Activated CD4-positive, alpha-beta T cell treated with anti-CD3 and anti-CD28 coated beads for 36 hours (primary cell): ENCODE results near the gene PNMA6E. TPM values are rescaled to one million over a fixed set of nuclear protein-coding genes. Genes with fewer than 3 reads are reported as not detected.
"Not testable (repeated sequence)": the region's sequence is repeated elsewhere in the genome, so short reads cannot be mapped to it uniquely, and the experiment has no call there.

Experiments
- ATAC-seq: fragments of 200-7000 bp; cut with Tn5 transposase; one replicate; pipeline ENCODE4 v1.10.0; 2021; ENCODE audit warnings: mild to moderate bottlenecking, moderate library complexity
- CTCF ChIA-PET: fragments of 350-600 bp; sonication (Branson Sonifier 250); formaldehyde crosslinking; loops from one replicate; lab custom pipeline; 2021; ENCODE audit warnings: antibody characterized with exemption; lab: Charles Lee
- POLR2A ChIA-PET: fragments of 350-600 bp; sonication (Branson Sonifier 250); formaldehyde crosslinking; loops from one replicate; lab custom pipeline; 2021; ENCODE audit warnings: antibody characterized with exemption, inconsistent platforms; lab: Charles Lee
- DNase-seq: peaks from one replicate; pipeline ENCODE4 v3.0.0-alpha.2; 2020
- H3K27ac Mint-ChIP-seq: one replicate; pipeline ENCODE4 v1.8.0; 2021; ENCODE audit warnings: mixed read lengths
- H3K27me3 Mint-ChIP-seq: one replicate; pipeline ENCODE4 v1.8.0; 2021; ENCODE audit warnings: mixed read lengths
- H3K36me3 Mint-ChIP-seq: one replicate; pipeline ENCODE4 v1.8.0; 2021; ENCODE audit warnings: low read depth, mixed read lengths
- H3K4me1 Mint-ChIP-seq: one replicate; pipeline ENCODE4 v1.8.0; 2021; ENCODE audit warnings: mixed read lengths
- H3K4me3 Mint-ChIP-seq: one replicate; pipeline ENCODE4 v1.8.0; 2021; ENCODE audit warnings: mild to moderate bottlenecking, moderate library complexity, mixed read lengths
- H3K9me3 Mint-ChIP-seq: one replicate; pipeline ENCODE4 v1.8.0; 2021; ENCODE audit warnings: low read depth, mixed read lengths
- intact Hi-C, 2 experiments: fragments of 100-400 bp; cut with DNase I in 1 of 2; cut with micrococcal nuclease in 1 of 2; formaldehyde crosslinking; loops; one replicate each; pipeline versions ENCODE4 v1.14.2 to v1.15.1; 2022 to 2024; cut with DNase I, micrococcal nuclease
- total RNA-seq, 2 experiments: library from RNA; stranded (reverse); gene quantifications; one replicate each; pipeline ENCODE4 v1.2.3, GENCODE V29; 2021

PNMA6E gene
- total RNA-seq, 2 experiments from 2014 or later, result not detected

DNA sequence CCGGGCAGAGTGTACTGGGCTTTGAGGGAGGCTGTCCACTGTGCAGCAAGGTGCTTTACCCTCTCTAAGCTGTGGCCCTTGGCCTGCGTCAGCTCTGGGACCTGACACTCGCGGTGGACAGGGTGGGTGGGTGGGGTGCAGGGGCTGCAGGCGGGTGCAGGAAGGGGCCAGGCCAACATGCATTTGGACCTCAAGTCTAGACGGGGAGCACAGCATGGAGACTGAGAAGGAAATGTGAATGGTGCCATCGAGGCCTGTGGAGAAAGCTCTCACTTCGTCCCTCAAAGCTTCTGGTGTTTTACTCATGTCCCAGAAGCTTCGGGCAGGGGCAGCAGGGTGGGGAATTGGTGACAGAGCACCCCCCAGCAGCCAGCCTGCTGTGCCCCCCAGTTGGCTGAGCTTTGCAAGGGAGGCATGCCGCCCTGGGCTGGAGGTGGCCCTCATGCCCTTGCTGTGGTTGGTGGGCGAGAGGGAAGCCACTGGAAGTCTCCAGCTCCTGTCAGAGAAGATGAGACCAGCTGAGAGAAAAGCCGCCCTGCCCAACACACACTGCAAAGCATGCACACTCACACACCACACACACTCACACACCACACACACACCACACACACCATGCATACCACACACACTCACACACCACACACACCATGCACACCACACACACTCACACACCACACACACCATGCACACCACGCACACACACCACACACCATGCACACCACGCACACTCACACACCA, 12.3 kb downstream of the PNMA6E start:
- Mint-ChIP-seq H3K4me3 (no peak overlapping the region), H3K4me1 (no peaks in the 10 kb centered on the region), H3K27ac (no peak overlapping the region), H3K27me3 (no peaks in the 10 kb centered on the region), H3K9me3 (no peaks in the 10 kb centered on the region), H3K36me3 (no peaks in the 10 kb centered on the region)
- CTCF ChIA-PET, result no interaction called here
- DNase-seq (no peak), ATAC-seq (no peak)
- POLR2A ChIA-PET, result no interaction called here
- intact Hi-C loops, result no loop called here

GRCh38 chrX:153387987-153388721, 13.0 kb downstream of the PNMA6E start:
- DNase-seq (no peak), ATAC-seq (no peak)
- no peak overlapping the region for H3K27ac Mint-ChIP-seq
- ChIA-PET POLR2A (no interaction called here), CTCF (no interaction called here)
- H3K27me3 Mint-ChIP-seq, result no peaks in the 10 kb centered on the region
- no peaks in the 10 kb centered on the region for H3K36me3 Mint-ChIP-seq
- intact Hi-C loops, result no loop called here
- no peaks in the 10 kb centered on the region for H3K4me1 Mint-ChIP-seq
- no peaks in the 10 kb centered on the region for H3K9me3 Mint-ChIP-seq
- no peak overlapping the region for H3K4me3 Mint-ChIP-seq

DNA sequence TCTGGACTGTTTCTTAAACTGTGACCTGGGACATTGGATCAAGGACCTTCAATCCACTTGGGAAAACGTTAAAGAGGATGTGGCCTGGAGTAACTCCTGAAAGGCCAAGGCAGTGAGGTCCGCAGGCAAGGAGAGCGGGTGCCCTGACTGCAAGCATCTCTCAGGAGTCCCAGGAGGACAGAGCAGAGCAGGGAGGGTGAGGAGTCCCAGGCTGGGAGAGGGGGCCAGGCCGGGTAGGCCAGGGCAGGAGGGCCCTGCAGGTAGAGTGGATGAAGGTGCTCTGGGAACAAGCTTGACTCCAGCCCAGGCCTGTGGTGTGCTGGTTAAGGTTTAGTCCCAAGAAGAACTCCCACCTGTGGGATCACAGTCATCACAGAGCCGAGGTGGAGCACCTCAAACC, 13.8 kb downstream of the PNMA6E start:
- Mint-ChIP-seq H3K27ac (no peak overlapping the region), H3K27me3 (no peaks in the 10 kb centered on the region), H3K4me1 (no peaks in the 10 kb centered on the region), H3K4me3 (no peak overlapping the region), H3K36me3 (no peaks in the 10 kb centered on the region), H3K9me3 (no peaks in the 10 kb centered on the region)
- ChIA-PET POLR2A (no interaction called here), CTCF (no interaction called here)
- ATAC-seq, result no peak
- intact Hi-C loops, result no loop called here
- DNase-seq, result no peak

GRCh38 chrX:153386097-153386496, 15.1 kb downstream of the PNMA6E start:
- Mint-ChIP-seq H3K9me3 (no peaks in the 10 kb centered on the region), H3K4me1 (no peaks in the 10 kb centered on the region), H3K27me3 (no peaks in the 10 kb centered on the region), H3K4me3 (no peak overlapping the region), H3K27ac (no peak overlapping the region), H3K36me3 (no peaks in the 10 kb centered on the region)
- DNase-seq (no peak), ATAC-seq (no peak)
- POLR2A ChIA-PET, result no interaction called here
- CTCF ChIA-PET, result no interaction called here
- intact Hi-C loops, result no loop called here

DNA sequence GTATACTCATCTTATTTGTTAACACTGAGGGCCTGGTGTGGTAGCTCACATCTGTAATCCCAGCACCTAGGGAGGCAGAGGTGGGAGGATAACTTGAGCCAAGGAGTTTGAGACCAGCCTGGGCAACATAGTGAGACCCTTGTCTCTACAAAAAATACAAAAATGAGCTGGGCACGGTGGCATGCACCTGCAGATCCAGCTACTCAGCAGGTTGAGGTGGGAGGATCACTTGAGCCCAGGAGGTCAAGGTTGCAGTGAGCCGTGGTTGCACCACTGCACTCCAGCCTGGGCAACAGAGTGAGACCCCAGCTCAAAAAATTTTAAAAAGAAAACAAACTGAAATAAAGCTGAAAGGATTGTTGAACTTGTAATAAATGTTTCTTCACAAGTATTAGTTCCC, 16.2 kb downstream of the PNMA6E start:
- POLR2A ChIA-PET, H3K9me3 Mint-ChIP-seq, H3K27me3 Mint-ChIP-seq, DNase-seq, H3K4me3 Mint-ChIP-seq, ATAC-seq, intact Hi-C loops, H3K4me1 Mint-ChIP-seq, H3K36me3 Mint-ChIP-seq, H3K27ac Mint-ChIP-seq, CTCF ChIA-PET: not testable (repeated sequence)

GRCh38 chrX:153384390-153384789, 16.8 kb downstream of the PNMA6E start:
- CTCF ChIA-PET, result no interaction called here
- H3K9me3 Mint-ChIP-seq, result no peaks in the 10 kb centered on the region

DNA sequence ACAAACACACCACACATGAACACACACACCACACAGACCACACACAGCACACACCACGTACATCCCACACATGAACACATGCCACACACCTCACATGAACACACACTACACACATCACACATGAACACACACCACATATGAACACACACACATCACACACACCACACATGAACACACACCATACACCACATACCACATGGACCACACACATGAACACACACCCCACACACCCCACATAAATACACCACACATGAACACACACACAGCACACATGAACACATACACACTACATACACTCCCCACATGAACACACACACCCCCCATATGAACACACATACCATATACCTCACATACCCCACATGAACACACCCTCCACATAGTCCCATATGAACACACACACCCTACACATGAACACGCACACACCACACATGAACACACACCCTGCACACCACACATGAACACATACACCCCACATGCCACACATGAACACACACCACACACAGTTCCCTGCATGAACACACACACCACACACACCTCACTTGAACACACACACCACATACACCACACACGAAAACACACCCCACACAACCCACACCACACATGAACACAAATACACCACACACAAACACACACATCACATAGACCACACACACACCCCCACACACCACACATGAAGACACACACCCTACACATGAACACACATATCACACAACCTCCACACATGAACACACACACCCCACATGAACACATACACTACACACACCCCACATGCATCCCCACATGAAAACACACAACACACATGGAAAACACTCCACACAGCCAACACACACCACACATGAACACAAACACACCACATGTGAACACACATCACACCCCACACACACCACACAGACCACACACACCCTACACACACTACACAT, 18.3 kb downstream of the PNMA6E start:
- no peak for DNase-seq
- intact Hi-C loops, result no loop called here
- H3K4me3 Mint-ChIP-seq, result no peak overlapping the region
- no peaks in the 10 kb centered on the region for H3K4me1 Mint-ChIP-seq
- H3K36me3 Mint-ChIP-seq, result no peaks in the 10 kb centered on the region
- H3K27me3 Mint-ChIP-seq, result no peaks in the 10 kb centered on the region
- CTCF ChIA-PET, result interaction anchor here (0.5 kb wide), 1 partner anchor 56 kb away, joined by 3 read pairs; no protein-coding TSS in a partner anchor
- POLR2A ChIA-PET, result no interaction called here
- ATAC-seq, result no peak
- H3K9me3 Mint-ChIP-seq, result no peaks in the 10 kb centered on the region
- no peak overlapping the region for H3K27ac Mint-ChIP-seq

More at GRCh38 chrX:153384390-153384789, 16.8 kb downstream of the PNMA6E start:
- POLR2A ChIA-PET, result no interaction called here
- intact Hi-C loops, result no loop called here
- no peak overlapping the region for H3K27ac Mint-ChIP-seq
- ATAC-seq (no peak), DNase-seq (no peak)
- H3K4me3 Mint-ChIP-seq, result no peak overlapping the region
- no peaks in the 10 kb centered on the region for H3K36me3 Mint-ChIP-seq
- H3K27me3 Mint-ChIP-seq, result no peaks in the 10 kb centered on the region
- H3K4me1 Mint-ChIP-seq, result no peaks in the 10 kb centered on the region

GRCh38 chrX:153381684-153382532, 19.2 kb downstream of the PNMA6E start:
- intact Hi-C loops, result no loop called here
- Mint-ChIP-seq H3K4me3 (no peak overlapping the region), H3K4me1 (no peaks in the 10 kb centered on the region), H3K36me3 (no peaks in the 10 kb centered on the region), H3K27ac (no peak overlapping the region), H3K9me3 (no peaks in the 10 kb centered on the region), H3K27me3 (no peaks in the 10 kb centered on the region)
- ChIA-PET POLR2A (no interaction called here), CTCF (interaction anchor here (0.5 kb wide), 1 partner anchor 57 kb away, joined by 3 read pairs; no protein-coding TSS in a partner anchor)
- DNase-seq, result peak; percentile 54
- ATAC-seq, result peak; percentile 74

- ChIA-PET CTCF (interaction anchor here (0.6 kb wide), 1 partner anchor 756 kb away, joined by 3 read pairs; no protein-coding TSS in a partner anchor), POLR2A (no interaction called here)
- no peaks in the 10 kb centered on the region for H3K4me1 Mint-ChIP-seq
- H3K36me3 Mint-ChIP-seq, result no peaks in the 10 kb centered on the region
- H3K27me3 Mint-ChIP-seq, result no peaks in the 10 kb centered on the region
- intact Hi-C loops, result no loop called here
- no peak overlapping the region for H3K4me3 Mint-ChIP-seq
- no peaks in the 10 kb centered on the region for H3K9me3 Mint-ChIP-seq
- no peak for DNase-seq
- no peak overlapping the region for H3K27ac Mint-ChIP-seq
- ATAC-seq, result no peak
Observed at GRCh38 chrX:153380691-153381090, 20.5 kb downstream of the PNMA6E start.

DNA sequence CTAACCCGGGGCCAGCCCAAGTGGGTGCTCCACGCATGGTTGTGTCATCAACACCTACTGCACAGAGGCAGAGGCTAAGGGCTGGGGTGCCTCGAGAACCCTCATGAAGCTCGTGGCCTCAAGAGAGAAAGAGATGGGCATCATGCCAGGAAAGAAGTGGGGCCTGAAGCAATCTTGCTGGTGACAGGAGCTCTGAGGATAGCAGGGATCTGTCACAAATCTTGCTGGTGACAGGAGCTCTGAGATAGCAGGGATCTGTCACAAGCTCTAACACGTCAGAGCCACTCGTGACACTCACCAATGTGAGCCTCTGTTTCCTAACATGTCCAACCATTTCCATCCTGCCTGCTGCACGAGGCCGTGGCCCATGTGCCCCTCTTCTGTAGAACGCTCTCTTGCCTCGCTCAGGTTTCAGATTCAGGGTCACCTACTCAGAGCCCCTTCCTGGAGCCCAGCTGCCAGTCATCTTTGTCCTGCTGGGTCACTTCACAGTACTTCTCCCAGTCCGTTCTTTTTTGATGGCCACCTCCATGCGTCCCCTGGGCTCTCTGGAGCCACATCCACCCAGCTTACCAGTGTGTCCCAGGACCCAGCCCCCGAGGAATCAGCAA, 21.1 kb downstream of the PNMA6E start:
- intact Hi-C loops, result no loop called here
- ChIA-PET POLR2A (no interaction called here), CTCF (no interaction called here)
- no peak for ATAC-seq
- H3K27ac Mint-ChIP-seq, result no peak overlapping the region
- no peaks in the 10 kb centered on the region for H3K9me3 Mint-ChIP-seq
- no peak overlapping the region for H3K4me3 Mint-ChIP-seq
- no peaks in the 10 kb centered on the region for H3K27me3 Mint-ChIP-seq
- no peaks in the 10 kb centered on the region for H3K4me1 Mint-ChIP-seq
- DNase-seq, result no peak
- no peaks in the 10 kb centered on the region for H3K36me3 Mint-ChIP-seq
